Measurements from ENCODE around the gene CHPF.
A peak's percentile ranks its signal among the peaks of the same experiment; 100 is the strongest.

The CHPF gene, protein sequence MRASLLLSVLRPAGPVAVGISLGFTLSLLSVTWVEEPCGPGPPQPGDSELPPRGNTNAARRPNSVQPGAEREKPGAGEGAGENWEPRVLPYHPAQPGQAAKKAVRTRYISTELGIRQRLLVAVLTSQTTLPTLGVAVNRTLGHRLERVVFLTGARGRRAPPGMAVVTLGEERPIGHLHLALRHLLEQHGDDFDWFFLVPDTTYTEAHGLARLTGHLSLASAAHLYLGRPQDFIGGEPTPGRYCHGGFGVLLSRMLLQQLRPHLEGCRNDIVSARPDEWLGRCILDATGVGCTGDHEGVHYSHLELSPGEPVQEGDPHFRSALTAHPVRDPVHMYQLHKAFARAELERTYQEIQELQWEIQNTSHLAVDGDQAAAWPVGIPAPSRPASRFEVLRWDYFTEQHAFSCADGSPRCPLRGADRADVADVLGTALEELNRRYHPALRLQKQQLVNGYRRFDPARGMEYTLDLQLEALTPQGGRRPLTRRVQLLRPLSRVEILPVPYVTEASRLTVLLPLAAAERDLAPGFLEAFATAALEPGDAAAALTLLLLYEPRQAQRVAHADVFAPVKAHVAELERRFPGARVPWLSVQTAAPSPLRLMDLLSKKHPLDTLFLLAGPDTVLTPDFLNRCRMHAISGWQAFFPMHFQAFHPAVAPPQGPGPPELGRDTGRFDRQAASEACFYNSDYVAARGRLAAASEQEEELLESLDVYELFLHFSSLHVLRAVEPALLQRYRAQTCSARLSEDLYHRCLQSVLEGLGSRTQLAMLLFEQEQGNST

DNA sequence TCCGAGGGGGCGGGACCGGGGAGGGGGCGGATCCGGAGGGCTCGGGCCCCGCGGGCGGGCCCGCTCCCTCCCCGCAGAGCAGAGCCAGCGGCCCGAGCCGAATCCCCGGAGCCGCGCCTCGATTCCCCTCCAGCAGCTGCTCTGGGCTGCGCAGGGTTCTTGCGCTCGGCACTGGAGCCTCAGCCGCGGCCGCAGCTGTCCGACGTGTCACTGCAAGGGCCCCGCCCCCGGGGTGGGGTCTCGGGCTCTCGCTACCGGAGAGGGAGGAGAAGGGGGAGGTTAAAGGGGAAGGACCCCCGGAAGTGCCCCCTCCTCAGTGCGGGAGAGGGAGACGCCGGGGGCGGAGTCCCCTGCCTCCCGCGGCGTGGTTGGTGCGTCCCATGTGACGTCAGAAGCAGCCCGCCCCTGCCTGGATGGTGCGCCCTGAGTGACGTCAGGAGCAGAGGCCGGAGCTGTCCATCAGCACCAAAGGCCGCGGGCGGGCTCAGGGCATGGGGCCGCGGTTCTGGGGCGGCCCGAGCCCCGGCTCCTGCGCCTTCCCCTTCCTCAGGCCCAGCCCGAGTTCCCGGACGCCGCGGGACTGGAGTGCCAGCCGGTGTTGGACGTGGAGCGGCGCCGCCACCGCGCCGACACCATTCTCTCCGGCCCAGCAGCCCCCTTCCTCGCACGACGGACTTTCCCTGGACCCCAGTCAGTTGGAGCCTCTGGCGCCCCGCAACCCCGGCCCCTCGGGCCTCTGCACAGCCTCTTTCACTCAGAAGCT is at the start of gene CHPF, which contains the start of gene TMEM198:
Gene CHPF (minus strand): TSS at position 214 of the 763 bp plus-strand sequence. CDS start 271 bp downstream, outside the sequence.
Gene TMEM198 (plus strand): TSS at position 433 of the 763 bp plus-strand sequence. CDS start 700 bp downstream, outside the sequence.
- peak; percentile 98 for DNase-seq (ENCODE audit: extremely low spot score, insufficient read length, low read depth)
- peak; percentile 96 for FAIRE-seq

DNA sequence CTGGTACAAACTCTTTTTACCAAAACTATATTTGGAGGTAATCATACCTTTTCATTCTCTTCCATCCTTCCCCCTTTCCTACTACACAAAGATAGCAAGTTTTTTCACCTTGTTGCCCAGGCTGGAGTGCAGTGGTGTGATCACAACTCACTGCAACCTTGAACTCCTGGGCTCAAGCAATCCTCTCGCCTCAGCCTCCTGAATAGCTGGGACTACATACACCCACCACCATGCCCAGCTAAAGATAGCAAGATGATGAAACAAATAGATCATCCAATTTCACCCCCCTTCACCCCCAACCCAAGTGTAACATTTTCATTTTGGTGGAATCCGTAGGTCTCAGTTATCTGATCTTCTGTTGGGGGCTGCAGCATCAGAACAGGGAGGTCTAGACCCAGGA is 49.5 kb upstream of the CHPF start:
- DNase-seq (ENCODE audit: extremely low spot score, insufficient read length, low read depth), result no peak
- FAIRE-seq, result no peak

DNA sequence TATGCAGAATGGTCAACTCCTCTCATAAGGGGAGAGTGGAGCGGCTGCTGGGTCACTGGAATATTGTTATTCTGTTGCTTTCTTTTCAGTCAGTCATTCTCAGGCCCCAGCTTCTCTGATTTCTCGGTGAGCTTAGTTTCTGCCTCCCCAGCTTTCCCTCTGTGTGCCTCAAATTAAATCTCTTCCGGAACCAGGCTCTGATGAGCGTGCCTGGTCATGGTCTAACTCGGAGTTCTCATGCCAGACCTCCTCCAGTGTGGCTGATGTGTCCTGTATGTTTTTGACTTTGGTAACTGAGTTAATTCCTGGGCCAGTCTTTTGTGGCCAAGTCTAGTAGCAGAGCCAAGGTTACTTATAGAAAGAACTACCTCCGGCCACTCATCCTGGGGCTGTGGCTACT is 49.1 kb upstream of the CHPF start:
- DNase-seq (ENCODE audit: extremely low spot score, insufficient read length, low read depth) (no peak), FAIRE-seq (no peak)

DNA sequence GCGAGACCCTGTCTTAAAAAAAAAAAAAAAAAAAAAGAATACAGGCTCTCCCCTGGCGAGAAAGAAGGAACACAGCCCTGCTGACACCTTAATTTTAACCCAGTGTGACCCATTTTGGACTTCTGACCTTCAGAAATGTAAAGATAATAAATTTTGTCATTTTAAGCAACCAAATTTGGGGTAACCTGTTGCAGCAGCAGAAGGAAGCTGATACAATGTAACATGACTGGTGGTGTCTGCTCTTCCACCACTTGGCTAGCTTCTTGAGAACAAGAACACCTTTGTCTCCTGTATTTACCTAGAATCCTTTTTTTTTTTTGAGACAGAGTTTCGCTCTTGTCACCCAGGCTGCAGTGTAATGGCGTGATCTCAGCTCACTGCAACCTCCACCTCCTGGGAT is 47.5 kb upstream of the CHPF start:
- no peak for DNase-seq (ENCODE audit: extremely low spot score, insufficient read length, low read depth)
- no peak for FAIRE-seq

DNA sequence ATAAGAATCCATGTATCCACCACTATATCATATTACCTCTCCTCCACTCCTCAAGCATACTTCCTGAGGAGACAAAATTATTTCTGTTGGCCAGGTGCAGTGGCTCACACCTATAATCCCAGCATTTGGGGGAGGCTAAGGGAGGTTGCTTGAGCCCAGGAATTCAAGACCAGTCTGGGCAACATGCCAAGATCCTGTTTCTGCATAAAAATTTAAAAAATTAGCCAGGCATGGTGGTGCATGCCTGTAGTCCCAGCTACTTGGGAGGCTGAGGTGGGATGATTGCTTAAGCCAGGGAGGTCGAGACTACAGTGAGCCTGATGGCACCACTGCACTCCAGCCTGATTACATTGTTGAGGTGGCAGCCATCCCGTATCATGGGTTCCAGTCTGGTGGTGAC is 37.7 kb upstream of the CHPF start:
- DNase-seq (ENCODE audit: extremely low spot score, insufficient read length, low read depth) (no peak), FAIRE-seq (no peak)

DNA sequence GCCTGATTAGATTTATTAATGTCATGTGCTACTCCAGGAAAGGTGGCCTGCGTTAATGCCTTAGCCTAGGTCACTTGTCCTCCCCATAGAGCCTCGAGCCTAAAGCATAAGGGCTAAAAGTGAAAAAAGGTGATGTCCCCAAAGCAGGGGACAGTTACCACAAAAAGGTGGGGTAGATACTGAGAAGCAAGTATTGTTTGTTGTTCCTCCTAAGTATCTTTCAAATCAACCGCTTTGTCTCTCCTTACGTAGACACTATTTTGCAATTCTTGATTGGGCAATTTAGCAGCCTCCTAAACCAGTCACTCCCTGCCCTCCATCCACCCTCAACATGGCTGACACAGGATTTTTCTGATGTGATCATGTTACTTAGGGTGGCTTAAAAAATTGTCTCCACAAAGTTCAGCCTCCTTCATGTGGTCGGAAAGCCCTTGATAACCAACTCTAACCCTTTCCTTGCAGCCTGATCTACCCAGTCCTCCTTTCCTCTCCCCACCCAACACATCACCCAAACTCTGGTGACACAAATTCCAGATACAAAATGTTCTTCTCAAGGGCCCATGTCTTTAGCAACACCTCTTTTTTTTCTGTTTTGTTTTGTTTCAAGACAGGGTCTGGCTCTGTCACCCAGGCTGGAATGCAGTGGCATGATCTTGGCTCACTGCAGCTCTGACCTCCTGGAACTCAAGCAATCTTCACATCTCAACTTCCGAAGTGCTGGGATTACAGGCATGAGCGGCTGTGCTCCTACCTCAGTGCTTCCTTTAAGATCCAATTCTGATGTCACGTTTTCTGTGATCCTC is 35.4 kb upstream of the CHPF start:
- DNase-seq (ENCODE audit: extremely low spot score, insufficient read length, low read depth) (no peak), FAIRE-seq (no peak)

DNA sequence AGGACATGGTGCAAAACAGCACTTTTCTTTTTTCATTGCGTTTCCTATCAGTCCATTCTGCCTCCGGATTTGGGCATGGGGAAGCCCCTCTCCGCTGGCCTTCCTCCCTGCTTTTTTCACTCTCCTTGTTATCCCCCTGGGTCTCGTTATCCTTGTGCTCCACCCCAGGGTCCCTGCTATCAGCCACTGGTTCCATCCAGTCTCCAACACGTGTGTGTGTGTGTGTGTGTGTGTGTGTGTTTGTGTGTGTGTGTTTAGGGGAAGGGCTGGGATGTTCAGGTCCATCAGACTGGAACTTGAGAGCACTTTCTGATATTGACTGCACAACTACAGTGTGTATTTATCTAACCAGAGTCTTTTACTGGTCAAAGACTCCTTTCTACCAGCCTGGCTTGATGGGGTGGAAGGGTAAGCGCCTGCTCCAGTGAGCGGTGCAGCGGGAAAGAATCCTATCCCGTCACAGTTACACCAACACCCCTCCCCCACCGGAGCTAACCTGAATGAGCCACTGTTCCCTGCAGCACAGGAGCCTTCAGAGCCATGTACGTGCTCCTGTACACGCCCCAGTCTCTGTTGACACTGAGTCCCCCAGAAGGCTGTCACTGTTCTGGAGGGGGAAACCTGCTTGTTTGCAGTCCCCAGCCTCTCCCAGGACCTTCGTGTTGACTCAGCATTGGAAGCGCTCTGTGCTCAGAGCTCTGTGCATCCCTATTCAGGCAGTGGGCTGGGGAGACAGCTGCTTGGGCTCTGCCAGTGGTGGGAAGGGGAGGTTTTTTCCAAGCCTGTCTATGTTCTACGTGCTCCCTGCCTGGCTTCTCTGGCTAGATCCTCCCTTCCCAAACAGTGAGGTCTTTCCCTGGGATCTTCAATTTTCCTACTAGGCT is 33.1 kb upstream of the CHPF start:
- FAIRE-seq (no peak), DNase-seq (ENCODE audit: extremely low spot score, insufficient read length, low read depth) (no peak)

DNA sequence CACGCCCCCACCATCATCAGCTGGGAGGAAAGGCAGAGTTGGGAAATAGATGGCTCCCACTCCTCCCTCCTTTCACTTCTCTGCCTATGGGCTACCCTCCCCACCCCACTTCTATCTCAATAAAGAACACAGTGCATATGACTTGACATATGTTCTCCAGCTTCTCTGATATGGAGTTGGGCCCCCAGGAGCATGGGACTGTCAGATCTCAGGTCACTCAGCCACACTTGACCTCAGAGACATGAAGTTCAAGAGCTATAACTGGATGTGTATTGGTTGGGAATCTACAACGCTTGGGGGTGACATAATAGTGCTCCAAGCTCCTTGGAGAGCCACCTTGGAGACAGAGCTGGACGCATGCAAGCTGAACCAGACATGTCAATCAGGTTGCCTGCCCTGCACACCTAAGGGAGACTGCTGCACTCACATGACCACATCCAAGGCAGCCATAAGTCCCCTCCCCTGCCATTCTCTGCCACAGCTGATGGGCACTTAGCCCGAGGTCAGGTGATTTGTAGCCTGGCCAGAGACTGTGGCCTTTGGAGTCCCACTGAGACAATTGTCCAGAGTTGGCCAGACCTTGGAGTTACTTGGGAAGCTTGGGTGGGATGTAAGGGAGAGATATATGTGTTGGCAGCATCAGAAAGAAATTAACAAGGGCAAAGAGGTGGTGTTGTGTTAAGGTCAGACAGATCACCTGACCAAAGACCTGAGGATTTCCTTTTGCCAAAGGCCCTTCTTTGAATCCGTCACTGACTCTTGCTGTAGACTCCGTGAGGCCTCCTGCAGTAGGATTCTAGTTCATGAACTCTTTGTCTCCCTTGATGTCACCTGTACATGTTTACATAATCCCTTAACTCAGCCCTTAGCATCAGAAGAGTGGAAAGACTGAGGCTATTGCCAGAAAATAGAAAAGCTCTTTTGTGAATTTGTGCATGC is 32.2 kb upstream of the CHPF start:
- DNase-seq (ENCODE audit: extremely low spot score, insufficient read length, low read depth) (no peak), FAIRE-seq (no peak)

DNA sequence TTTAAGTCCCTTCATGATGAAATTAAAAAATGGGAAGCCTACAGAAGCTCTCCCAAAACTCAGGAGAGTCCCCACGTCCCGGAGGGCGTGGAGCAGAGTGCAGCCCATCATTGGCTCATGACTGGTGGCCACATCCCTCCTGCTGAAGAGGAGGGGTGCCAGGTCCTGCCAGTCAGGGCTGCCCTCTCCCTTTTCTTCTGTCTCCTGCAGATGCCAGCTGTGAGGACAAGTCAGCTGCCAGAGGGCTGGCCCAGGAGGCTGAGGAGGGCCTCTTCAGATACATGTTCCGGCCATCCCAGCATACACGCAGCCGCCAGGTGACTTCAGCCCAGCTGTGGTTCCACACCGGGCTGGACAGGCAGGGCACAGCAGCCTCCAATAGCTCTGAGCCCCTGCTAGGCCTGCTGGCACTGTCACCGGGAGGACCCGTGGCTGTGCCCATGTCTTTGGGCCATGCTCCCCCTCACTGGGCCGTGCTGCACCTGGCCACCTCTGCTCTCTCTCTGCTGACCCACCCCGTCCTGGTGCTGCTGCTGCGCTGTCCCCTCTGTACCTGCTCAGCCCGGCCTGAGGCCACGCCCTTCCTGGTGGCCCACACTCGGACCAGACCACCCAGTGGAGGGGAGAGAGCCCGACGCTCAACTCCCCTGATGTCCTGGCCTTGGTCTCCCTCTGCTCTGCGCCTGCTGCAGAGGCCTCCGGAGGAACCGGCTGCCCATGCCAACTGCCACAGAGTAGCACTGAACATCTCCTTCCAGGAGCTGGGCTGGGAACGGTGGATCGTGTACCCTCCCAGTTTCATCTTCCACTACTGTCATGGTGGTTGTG is 31.1 kb upstream of the CHPF start:
- FAIRE-seq, result no peak
- no peak for DNase-seq (ENCODE audit: extremely low spot score, insufficient read length, low read depth)

DNA sequence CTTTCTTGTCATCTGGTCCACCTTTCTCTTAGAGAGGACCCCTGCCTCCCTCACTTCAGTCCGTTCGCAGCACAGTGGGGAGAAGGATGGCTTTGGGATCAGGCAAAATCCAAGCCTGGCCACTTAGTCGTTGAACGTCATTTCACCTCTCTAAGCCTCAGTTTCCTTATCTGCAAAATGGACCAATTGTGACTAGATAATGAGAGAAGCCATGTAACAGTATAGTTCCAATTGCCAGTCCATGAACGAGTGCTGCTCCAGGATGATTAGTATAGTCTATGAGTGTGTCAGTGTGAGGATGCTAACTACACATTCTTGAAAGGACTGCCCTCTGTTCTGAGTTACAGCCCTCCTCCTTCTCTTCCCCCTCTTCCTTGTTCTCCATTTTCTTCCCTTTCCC is 29.6 kb upstream of the CHPF start:
- FAIRE-seq (no peak), DNase-seq (ENCODE audit: extremely low spot score, insufficient read length, low read depth) (no peak)

DNA sequence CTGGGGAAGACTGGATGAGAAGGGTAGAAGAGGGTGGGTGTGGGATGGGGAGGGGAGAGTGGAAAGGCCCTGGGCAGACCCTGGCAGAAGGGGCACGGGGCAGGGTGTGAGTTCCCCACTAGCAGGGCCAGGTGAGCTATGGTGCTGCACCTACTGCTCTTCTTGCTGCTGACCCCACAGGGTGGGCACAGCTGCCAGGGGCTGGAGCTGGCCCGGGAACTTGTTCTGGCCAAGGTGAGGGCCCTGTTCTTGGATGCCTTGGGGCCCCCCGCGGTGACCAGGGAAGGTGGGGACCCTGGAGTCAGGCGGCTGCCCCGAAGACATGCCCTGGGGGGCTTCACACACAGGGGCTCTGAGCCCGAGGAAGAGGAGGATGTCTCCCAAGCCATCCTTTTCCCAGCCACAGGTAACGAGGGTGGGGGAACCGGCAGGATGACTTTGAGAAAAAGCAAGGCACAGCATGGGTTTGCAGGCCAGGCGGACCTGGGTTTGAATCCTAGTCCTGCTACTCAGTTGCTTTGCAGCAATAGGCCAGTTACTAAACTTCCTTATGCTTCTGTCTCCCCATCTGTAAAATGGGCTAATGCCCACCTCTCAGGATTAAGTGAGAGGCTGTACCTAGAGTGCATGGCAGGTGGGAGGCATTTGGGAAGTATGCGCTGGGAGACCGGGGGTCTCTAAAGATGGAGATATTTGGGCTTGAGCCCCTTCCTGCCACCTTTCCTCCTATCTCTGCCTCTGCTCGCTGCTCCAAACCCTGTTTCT is 28.8 kb upstream of the CHPF start, which contains the start of gene INHA:
Gene INHA (plus strand): TSS at position 74 of the 765 bp plus-strand sequence. CDS start 65 bp downstream, at position 139.
- FAIRE-seq (no peak), DNase-seq (ENCODE audit: extremely low spot score, insufficient read length, low read depth) (no peak)

DNA sequence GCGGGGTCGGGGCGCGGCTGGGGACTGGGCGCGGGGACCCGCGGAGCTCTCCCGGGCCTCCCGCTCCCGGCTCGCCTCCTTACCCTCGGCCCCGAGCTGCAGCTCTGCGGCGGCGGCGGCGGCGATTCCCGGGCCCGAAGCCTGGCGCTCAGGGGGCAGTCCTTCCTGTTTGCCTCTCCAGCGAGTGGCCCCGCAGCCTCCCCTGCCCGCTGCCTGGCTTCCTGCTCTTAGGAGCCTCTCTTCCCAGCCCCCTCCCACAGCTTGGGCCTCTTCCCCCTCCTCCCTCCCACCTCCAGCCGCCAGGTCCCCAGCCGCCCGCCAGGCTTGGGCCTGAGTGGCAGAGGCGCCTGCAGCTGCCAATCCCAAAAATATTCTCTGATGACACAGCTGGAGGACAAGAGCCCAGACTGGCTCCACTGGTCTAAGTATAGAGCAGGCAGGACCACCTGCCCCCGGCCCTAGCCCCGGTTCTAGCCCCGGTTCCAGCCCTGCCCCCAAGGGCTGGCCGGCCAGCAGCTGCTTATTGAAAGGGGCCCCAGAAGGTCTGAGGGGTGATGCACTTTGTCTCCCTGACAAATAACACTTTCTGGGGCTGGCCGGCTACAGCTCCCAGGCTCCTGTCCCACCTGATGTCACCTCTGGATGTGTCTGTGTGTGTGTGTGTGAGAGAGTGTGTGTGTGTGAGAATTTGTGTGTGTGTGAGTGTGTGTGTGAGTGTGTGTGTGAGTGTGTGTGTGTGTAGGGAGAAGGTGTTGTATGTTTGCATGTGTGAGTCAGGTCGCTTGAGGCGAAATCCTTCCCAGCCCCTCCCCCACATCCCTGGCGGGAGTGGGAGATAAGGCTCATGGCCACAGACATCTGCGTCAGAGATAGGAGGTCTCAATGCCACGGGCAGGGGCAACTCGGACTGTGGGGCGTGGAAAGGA is 28.0 kb upstream of the CHPF start, which contains the start of gene OBSL1:
Gene OBSL1 (minus strand): TSS at position 229 of the 926 bp plus-strand sequence. CDS start 307 bp downstream, outside the sequence.
- no peak for DNase-seq (ENCODE audit: extremely low spot score, insufficient read length, low read depth)
- no peak for FAIRE-seq

DNA sequence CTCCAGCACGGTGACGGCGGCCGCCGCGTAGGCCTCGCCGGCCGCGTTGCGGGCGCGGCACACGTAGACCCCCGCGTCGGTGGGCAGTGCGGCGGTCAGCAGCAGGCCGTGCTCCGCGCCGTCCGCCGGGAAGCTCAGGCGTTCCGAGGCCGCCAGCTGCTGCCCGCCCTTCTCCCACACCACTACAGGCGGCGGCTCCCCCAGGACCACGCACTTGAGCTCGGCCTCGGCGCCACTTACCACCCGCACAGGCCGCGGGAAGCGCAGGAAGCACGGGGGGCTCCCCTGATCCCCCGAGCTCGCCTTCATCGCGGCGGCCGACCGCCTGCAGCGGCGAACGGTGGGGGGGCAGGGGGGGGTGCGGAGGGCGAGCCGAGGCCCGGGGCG is 27.3 kb upstream of the CHPF start:
- DNase-seq (ENCODE audit: extremely low spot score, insufficient read length, low read depth) (no peak), FAIRE-seq (no peak)

DNA sequence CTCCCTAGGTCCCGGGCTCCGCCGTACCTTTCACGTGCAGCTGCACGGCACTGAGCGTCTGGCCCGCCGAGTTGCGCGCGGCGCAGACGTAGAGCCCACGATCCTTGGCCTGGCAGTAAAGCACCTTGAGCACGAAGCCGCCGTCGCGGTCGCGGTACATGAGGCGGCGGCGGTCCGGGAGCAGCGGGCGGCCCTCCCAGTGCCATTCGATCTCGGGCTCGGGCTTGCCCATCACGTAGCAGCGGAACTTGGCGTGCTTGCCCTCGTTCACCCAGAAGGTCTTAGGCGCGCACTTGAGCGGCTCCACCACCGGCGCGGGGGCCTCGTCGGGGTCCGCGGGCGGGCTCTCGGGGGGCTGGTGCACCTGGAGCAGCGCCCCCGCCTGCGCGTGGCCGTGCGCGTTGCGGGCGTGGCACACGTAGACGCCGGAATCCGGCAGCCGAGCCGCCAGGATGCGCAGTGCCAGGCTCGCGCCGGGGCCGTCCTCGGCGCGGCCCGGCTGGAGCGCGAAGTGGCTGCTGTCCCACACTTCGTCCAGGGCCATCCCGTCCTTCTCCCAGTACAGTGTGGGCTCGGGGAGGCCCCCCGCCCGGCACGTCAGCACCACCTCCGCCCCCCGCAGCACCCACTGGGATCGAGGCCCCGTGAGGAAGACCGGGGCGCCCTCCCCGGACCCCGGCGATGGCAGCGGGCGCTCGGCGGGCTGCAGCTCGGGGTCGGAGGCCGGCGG is 26.8 kb upstream of the CHPF start:
- DNase-seq (ENCODE audit: extremely low spot score, insufficient read length, low read depth) (no peak), FAIRE-seq (no peak)

Data from GM18507 (cell line).